ENCODE measurements around the gene ACP7.

DNA sequence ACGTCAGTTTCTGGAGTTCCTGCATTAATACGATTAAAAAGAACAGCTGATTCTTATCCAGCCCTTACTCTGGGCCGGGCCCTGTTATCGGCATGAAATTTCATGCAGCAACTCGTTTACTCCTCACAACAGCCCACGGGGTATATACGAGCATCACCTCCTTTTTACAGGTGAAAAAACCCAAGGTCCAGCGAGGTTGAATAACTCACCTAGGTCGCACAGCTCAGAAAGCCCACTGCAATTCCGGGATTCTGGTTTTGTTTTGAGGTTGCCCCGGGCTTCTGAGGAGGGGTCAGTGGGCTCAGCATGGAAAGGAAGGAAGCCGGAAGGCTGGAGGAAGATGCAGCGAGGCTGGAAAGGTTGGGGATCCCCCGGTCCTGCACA lies 577 bp upstream of the ACP7 start:
- no peak for TF ChIP-seq NFYB (IDR thresholded peaks at IDR 0.05; ENCODE audit: extremely low read depth, insufficient read length)
- TF ChIP-seq PML (IDR thresholded peaks at IDR 0.05; ENCODE audit: low read length): no peak
- TF ChIP-seq SAFB (IDR thresholded peaks at IDR 0.05; ENCODE audit: borderline replicate concordance, low read depth, low read length): no peak
- no peak for TF ChIP-seq PRMT5 (CRISPR knock-in tag; IDR thresholded peaks at IDR 0.05)
- TF ChIP-seq NFIC (IDR thresholded peaks at IDR 0.05): no peak
- no peak for TF ChIP-seq ZNF274 (IDR thresholded peaks at IDR 0.05; ENCODE audit: borderline replicate concordance, low read depth, low read length)
- no peak for TF ChIP-seq TAF1 (IDR thresholded peaks at IDR 0.05; ENCODE audit: control insufficient read depth, extremely low read depth, insufficient read depth, low read length, severe bottlenecking)
- TF ChIP-seq CTCF (IDR thresholded peaks at IDR 0.05 in 2 of 3, conservative IDR thresholded peaks at IDR 0.05 in 1 of 3; ENCODE audit: insufficient read depth in 2 of 3, low read depth in 1 of 3, low read length in 3 of 3): no peak
- no peak for TF ChIP-seq CBX5 (IDR thresholded peaks at IDR 0.05; ENCODE audit: borderline replicate concordance, low read depth)
- TF ChIP-seq WHSC1 (IDR thresholded peaks at IDR 0.05; ENCODE audit: low read length): no peak
- no peak for TF ChIP-seq ZZZ3 (IDR thresholded peaks at IDR 0.05)
- no peak for TF ChIP-seq HNRNPH1 (optimal IDR thresholded peaks at IDR 0.05; ENCODE audit: low read depth, low read length)
- TF ChIP-seq, protein P1, sequence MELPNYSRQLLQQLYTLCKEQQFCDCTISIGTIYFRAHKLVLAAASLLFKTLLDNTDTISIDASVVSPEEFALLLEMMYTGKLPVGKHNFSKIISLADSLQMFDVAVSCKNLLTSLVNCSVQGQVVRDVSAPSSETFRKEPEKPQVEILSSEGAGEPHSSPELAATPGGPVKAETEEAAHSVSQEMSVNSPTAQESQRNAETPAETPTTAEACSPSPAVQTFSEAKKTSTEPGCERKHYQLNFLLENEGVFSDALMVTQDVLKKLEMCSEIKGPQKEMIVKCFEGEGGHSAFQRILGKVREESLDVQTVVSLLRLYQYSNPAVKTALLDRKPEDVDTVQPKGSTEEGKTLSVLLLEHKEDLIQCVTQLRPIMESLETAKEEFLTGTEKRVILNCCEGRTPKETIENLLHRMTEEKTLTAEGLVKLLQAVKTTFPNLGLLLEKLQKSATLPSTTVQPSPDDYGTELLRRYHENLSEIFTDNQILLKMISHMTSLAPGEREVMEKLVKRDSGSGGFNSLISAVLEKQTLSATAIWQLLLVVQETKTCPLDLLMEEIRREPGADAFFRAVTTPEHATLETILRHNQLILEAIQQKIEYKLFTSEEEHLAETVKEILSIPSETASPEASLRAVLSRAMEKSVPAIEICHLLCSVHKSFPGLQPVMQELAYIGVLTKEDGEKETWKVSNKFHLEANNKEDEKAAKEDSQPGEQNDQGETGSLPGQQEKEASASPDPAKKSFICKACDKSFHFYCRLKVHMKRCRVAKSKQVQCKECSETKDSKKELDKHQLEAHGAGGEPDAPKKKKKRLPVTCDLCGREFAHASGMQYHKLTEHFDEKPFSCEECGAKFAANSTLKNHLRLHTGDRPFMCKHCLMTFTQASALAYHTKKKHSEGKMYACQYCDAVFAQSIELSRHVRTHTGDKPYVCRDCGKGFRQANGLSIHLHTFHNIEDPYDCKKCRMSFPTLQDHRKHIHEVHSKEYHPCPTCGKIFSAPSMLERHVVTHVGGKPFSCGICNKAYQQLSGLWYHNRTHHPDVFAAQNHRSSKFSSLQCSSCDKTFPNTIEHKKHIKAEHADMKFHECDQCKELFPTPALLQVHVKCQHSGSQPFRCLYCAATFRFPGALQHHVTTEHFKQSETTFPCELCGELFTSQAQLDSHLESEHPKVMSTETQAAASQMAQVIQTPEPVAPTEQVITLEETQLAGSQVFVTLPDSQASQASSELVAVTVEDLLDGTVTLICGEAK (IDR thresholded peaks at IDR 0.05): no peak
- TF ChIP-seq, protein P1 (CRISPR knock-in tag; IDR thresholded peaks at IDR 0.05): no peak

Data from K562 (cell line).